Measurements from ENCODE around the gene NRXN2.

Gene NRXN2

GRCh38 chr11:64767344-64768299, 44.6 kb upstream of the NRXN2 start:
- no peaks in the 10 kb centered on the region for H4K20me1 ChIP-seq (ENCODE audit: insufficient read depth, low read length)

GRCh38 chr11:64766881-64767280, 43.9 kb upstream of the NRXN2 start:
- H3F3A ChIP-seq (ENCODE audit: insufficient read depth, low read length), result peaks cover 20% of the 10 kb centered on the region; the same call in 1 of the 2 replicates
- H3K4me1 ChIP-seq (ENCODE audit: insufficient read depth, low read length, severe bottlenecking), result peaks cover 32% of the 10 kb centered on the region
- no peaks in the 10 kb centered on the region for H3K9me2 ChIP-seq (ENCODE audit: low read depth, low read length)
- H2AFZ ChIP-seq (ENCODE audit: low read length), result no peak overlapping the region
- TF ChIP-seq CTCF (IDR thresholded peaks at IDR 0.05; ENCODE audit: low read length) (no peak), EZH2 (IDR thresholded peaks at IDR 0.05; ENCODE audit: borderline replicate concordance, low read length) (no peak)
- H3K79me2 ChIP-seq (ENCODE audit: insufficient read depth, low read length), result no peaks in the 10 kb centered on the region
- H3K4me2 ChIP-seq (ENCODE audit: low read length), result no peak overlapping the region
- H3K27ac ChIP-seq (ENCODE audit: low read depth, low read length, poor library complexity, severe bottlenecking), result no peak overlapping the region
- no peaks in the 10 kb centered on the region for H3K27me3 ChIP-seq (ENCODE audit: insufficient read depth, low read length)
- no peaks in the 10 kb centered on the region for H3K9me3 ChIP-seq (ENCODE audit: low read length)
- peaks cover 96% of the 10 kb centered on the region for H3K36me3 ChIP-seq (ENCODE audit: insufficient read depth, low read length)
- no peak overlapping the region for H3K4me3 ChIP-seq (ENCODE audit: low read depth, low read length, poor library complexity, severe bottlenecking)
- no peak overlapping the region for H3K9ac ChIP-seq (ENCODE audit: low read length)
- H4K20me1 ChIP-seq (ENCODE audit: insufficient read depth, low read length), result no peaks in the 10 kb centered on the region

More at GRCh38 chr11:64767344-64768299, 44.6 kb upstream of the NRXN2 start:
- H3K9ac ChIP-seq (ENCODE audit: low read length), result no peak overlapping the region
- no peak overlapping the region for H2AFZ ChIP-seq (ENCODE audit: low read length)
- no peaks in the 10 kb centered on the region for H3K9me2 ChIP-seq (ENCODE audit: low read depth, low read length)
- H3K27me3 ChIP-seq (ENCODE audit: insufficient read depth, low read length), result no peaks in the 10 kb centered on the region
- no peaks in the 10 kb centered on the region for H3K79me2 ChIP-seq (ENCODE audit: insufficient read depth, low read length)
- no peak overlapping the region for H3K4me3 ChIP-seq (ENCODE audit: low read depth, low read length, poor library complexity, severe bottlenecking)
- H3K36me3 ChIP-seq (ENCODE audit: insufficient read depth, low read length), result peaks cover 98% of the 10 kb centered on the region
- no peak overlapping the region for H3K27ac ChIP-seq (ENCODE audit: low read depth, low read length, poor library complexity, severe bottlenecking)
- no peak overlapping the region for H3K4me2 ChIP-seq (ENCODE audit: low read length)
- peaks cover 35% of the 10 kb centered on the region for H3K4me1 ChIP-seq (ENCODE audit: insufficient read depth, low read length, severe bottlenecking)
- no peak for TF ChIP-seq EZH2 (IDR thresholded peaks at IDR 0.05; ENCODE audit: borderline replicate concordance, low read length)
- peak; percentile 77 for TF ChIP-seq CTCF (IDR thresholded peaks at IDR 0.05; ENCODE audit: low read length)
- H3F3A ChIP-seq (ENCODE audit: insufficient read depth, low read length), result peaks cover 21% of the 10 kb centered on the region
- no peaks in the 10 kb centered on the region for H3K9me3 ChIP-seq (ENCODE audit: low read length)

GRCh38 chr11:64765851-64766665, 43.1 kb upstream of the NRXN2 start:
- Histone ChIP-seq H3K4me3 (ENCODE audit: low read depth, low read length, poor library complexity, severe bottlenecking) (no peak overlapping the region), H3K9me2 (ENCODE audit: low read depth, low read length) (no peaks in the 10 kb centered on the region), H3K9ac (ENCODE audit: low read length) (no peak overlapping the region), H3K4me2 (ENCODE audit: low read length) (no peak overlapping the region), H3K27me3 (ENCODE audit: insufficient read depth, low read length) (no peaks in the 10 kb centered on the region), H3K79me2 (ENCODE audit: insufficient read depth, low read length) (no peaks in the 10 kb centered on the region), H3F3A (ENCODE audit: insufficient read depth, low read length) (peaks cover 17% of the 10 kb centered on the region; the same call in 1 of the 2 replicates), H3K27ac (ENCODE audit: low read depth, low read length, poor library complexity, severe bottlenecking) (no peak overlapping the region), H3K4me1 (ENCODE audit: insufficient read depth, low read length, severe bottlenecking) (peaks cover 29% of the 10 kb centered on the region), H3K9me3 (ENCODE audit: low read length) (no peaks in the 10 kb centered on the region), H2AFZ (ENCODE audit: low read length) (no peak overlapping the region), H3K36me3 (ENCODE audit: insufficient read depth, low read length) (peaks cover 88% of the 10 kb centered on the region), H4K20me1 (ENCODE audit: insufficient read depth, low read length) (no peaks in the 10 kb centered on the region)
- no peak for TF ChIP-seq CTCF (IDR thresholded peaks at IDR 0.05; ENCODE audit: low read length)
- no peak for TF ChIP-seq EZH2 (IDR thresholded peaks at IDR 0.05; ENCODE audit: borderline replicate concordance, low read length)
